ENCODE results near the gene FES.

GRCh38 chr15:90918034-90918788 is 33.9 kb downstream of the FES start:
- no peak for TF ChIP-seq CTBP1 (IDR thresholded peaks at IDR 0.05; ENCODE audit: borderline replicate concordance)
- TF ChIP-seq FOXK2 (IDR thresholded peaks at IDR 0.05): no peak
- no peak for TF ChIP-seq TARDBP (IDR thresholded peaks at IDR 0.05)
- TF ChIP-seq FOXM1 (IDR thresholded peaks at IDR 0.05; ENCODE audit: borderline replicate concordance): no peak

Data from HEK293T (cell line).